NCI-H1105 treated with DMSO at 0.1 percent for 48 hours (cell line): Measurements from ENCODE around the gene MARCHF4.
A peak's percentile ranks its signal among the peaks of the same experiment; 100 is the strongest.

Experiments
- DNase-seq: peaks from one replicate; lab custom pipeline; 2025; lab: John Stamatoyannopoulos, UW

The MARCHF4 gene

GRCh38 chr2:216371721-216372702 lies at the start of gene MARCHF4:
Gene MARCHF4 (minus strand): TSS chr2:216372483. CDS start chr2:216370260, 2,223 bp downstream.
- DNase-seq: peak; percentile 82

DNA sequence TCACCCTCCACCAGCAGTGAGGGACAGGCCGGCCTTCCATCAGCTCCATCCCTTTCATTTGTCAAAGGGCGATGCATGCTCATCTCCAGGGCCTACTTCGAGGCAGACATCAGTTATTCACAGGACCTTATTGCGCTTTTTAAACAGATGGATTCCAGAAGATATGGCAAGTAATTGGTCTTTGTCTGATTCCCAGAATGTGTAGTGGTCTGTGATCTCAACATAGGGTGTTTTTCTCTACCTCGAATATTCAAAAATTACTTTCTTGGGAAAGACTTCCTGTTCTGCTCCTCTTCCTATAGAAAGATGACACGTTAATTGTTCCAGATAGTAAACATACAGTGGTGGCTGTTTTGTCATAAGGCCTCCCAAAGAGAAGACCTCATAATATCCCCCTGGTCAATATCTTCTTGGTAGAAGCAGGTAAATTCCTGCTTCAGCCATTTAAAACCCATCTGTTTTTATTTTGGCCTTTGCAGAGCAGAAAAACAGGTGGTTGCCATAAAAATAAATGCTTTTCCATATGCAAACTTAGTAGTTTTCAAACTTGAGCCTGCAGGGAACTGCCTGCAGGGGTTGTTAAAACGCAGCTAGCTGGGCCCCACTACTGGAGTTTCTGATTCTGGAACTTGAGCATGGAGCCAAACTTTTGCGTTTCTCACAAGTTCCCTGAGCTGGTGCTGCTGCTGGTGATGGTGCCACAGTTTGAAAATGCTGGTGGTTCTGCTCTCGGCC lies 48.3 kb upstream of the MARCHF4 start:
- no peak for DNase-seq

DNA sequence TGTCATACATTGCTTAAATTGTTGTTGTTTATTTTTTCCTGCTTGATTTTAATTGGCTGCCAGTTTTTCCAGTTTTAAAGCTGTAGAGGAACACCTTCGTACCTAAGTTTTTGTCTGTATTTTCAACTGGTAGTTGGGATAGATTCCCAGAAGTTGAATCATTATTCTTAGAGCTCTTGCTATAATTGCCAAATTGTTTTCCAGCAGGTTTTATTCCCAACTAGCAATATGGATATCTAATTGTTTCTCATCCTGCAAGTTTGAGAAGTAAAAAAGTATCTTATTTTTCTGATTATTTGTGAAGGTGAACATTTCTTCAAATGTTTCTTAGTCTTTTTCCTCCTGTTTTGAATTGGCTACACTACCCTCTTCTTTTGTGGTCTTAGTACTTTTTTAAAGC lies 46.7 kb upstream of the MARCHF4 start:
- no peak for DNase-seq

DNA sequence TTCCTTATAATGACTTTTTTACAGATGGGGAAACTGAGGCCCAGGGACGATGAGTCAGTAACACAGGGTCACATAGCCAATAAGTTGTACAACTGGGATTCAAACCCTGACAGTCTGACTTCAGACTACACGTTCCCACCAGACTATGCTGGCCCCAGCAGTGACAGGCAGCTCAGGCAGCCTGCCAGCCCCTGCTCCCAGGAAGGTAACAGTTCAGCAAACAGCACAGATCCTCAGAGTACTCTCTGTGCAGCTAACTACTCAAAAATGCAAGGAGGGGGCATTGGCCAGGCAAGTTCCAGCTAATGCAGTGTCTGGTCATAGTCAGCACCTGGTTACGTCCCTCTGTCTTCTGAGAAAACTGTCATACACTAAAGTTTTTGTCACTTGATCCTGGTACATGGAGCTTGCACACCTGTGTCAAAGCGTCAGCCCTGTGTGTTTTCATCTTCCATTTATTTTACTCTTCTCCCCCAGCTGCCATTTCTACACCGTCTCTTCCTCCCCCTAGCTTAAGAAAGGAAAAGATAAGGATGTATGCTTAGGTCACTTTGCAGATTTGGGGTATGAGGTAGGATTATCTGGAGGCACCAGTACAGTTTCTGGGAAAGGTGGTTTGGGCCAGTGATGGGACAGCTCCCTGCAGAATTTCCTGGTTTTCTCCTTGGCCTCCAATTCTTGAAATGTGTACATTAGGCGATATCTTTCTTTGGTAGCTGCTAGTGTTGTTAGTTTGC lies 44.5 kb upstream of the MARCHF4 start:
- no peak for DNase-seq

GRCh38 chr2:216415541-216415940 lies 43.3 kb upstream of the MARCHF4 start:
- no peak for DNase-seq

- no peak for DNase-seq
Measured at GRCh38 chr2:216414772-216415319, 42.6 kb upstream of the MARCHF4 start.

DNA sequence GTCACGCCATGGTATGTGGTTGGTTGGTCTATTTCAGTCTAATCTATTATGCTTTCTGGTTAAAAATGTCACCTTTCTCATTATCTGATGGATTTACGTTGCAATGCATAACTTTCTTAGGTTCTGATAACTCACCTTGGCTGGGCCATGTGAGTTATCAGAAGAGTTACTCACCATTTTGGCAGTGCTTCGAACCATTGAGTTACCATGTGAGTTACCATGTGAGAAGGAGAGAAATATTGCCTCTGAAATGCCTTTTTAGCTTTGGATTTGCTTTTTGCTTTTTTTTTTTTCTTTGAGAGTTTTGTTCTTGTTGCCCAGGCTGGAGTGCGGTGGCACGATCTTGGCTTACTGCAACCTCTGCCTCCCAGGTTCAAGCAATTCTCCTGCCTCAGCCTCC lies 41.6 kb upstream of the MARCHF4 start:
- no peak for DNase-seq

- peak; percentile 98 for DNase-seq
Measured at GRCh38 chr2:216412022-216412999, 40.0 kb upstream of the MARCHF4 start, which contains the start of gene SMARCAL1. Gene SMARCAL1 (plus strand): TSS chr2:216412484. CDS start chr2:216414705, 2,221 bp downstream.

DNA sequence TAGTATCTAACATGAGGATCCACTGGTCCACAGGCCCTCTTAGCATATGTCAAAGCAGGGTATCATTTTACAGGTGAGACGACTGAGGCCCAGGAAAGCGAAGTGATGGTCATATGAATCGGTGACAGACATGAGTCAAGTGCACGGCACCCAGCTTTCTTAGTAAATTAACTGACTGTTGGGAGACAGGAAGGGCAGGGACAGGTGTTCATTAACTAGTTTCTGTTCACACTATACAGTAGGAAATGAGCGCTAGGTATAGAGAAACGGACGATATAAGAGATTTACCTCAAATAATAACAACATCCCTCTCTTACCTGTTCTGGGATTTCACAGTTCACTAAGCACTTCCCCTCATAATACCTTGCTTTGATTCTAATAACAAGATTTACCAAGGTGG lies 38.3 kb upstream of the MARCHF4 start:
- no peak for DNase-seq

- no peak for DNase-seq
Measured at GRCh38 chr2:216408426-216409290, 36.4 kb upstream of the MARCHF4 start.

GRCh38 chr2:216406826-216407225 lies 34.5 kb upstream of the MARCHF4 start:
- peak; percentile 41 for DNase-seq

- no peak for DNase-seq
Measured at GRCh38 chr2:216405588-216405987, 33.3 kb upstream of the MARCHF4 start.

GRCh38 chr2:216404010-216404618 lies 31.8 kb upstream of the MARCHF4 start:
- DNase-seq: peak; percentile 13

- no peak for DNase-seq
Measured at GRCh38 chr2:216402751-216403150, 30.5 kb upstream of the MARCHF4 start.

DNA sequence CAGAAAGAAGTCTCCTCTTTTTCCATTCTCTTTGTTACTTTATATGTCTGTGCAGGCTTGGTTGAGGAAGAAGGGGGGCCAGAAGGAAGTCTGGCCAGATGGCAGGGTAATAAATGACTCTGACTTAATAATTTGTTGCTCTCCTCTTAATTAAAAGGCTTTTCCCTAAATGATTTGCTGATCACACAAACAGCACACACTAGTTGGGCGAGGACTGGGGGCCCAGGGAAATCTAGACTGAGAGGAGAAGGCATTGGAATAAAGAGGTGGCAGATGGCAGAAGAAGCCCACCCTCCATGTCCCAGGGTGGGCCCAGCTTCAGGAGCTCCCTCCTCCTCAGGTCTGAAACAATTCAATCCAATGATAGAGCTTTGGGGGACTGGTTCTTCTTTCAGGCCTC lies 27.3 kb upstream of the MARCHF4 start:
- DNase-seq: no peak

GRCh38 chr2:216394881-216395280 lies 22.6 kb upstream of the MARCHF4 start:
- no peak for DNase-seq

- no peak for DNase-seq
Measured at GRCh38 chr2:216392945-216393840, 20.9 kb upstream of the MARCHF4 start.

GRCh38 chr2:216392018-216392562 lies 19.8 kb upstream of the MARCHF4 start:
- DNase-seq: no peak
